ENCODE results near the gene UTP3. TPM values are rescaled to one million over a fixed set of nuclear protein-coding genes. Genes with fewer than 3 reads are reported as not detected.
"Not testable (repeated sequence)": the region's sequence is repeated elsewhere in the genome, so short reads cannot be mapped to it uniquely, and the experiment has no call there.

Gene UTP3
- total RNA-seq, 1 donor from 2014 or later: 27.2 TPM

DNA sequence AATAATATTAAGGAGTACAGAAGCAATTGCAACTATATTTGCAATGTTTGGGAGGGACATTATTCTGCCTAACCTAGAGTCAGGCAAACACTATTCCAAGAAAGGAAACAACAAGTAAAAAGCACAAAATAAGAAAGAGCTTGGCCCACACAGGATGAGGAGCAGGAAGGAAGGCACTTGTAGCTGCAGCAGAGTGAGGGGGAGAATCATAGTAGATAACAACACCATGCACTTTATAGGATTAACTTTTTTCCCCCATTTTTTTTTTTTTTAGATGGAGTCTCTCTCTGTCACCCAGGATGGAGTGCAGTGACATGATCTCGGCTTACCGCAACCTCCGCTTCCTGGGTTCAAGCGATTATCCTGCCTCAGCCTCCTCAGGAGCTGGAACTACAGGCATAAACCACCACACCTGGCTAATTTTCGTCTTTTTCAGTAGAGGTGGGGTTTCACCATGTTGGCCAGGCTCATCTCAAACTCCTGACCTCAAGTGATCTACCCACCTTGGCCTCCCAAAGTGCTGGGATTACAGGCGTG is 11.7 kb upstream of the UTP3 start:
- H3K27ac ChIP-seq: no peak overlapping the region
- intact Hi-C loops (cut with DNase I): no loop called here
- H3K9me3 ChIP-seq: no peaks in the 10 kb centered on the region
- no peak for DNase-seq
- no peak for ATAC-seq
- no peaks in the 10 kb centered on the region for H3K27me3 ChIP-seq
- H3K36me3 ChIP-seq: no peaks in the 10 kb centered on the region
- no peak overlapping the region for H3K4me3 ChIP-seq
- no peaks in the 10 kb centered on the region for H3K4me1 ChIP-seq
- TF ChIP-seq, protein P1, sequence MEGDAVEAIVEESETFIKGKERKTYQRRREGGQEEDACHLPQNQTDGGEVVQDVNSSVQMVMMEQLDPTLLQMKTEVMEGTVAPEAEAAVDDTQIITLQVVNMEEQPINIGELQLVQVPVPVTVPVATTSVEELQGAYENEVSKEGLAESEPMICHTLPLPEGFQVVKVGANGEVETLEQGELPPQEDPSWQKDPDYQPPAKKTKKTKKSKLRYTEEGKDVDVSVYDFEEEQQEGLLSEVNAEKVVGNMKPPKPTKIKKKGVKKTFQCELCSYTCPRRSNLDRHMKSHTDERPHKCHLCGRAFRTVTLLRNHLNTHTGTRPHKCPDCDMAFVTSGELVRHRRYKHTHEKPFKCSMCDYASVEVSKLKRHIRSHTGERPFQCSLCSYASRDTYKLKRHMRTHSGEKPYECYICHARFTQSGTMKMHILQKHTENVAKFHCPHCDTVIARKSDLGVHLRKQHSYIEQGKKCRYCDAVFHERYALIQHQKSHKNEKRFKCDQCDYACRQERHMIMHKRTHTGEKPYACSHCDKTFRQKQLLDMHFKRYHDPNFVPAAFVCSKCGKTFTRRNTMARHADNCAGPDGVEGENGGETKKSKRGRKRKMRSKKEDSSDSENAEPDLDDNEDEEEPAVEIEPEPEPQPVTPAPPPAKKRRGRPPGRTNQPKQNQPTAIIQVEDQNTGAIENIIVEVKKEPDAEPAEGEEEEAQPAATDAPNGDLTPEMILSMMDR (IDR thresholded peaks at IDR 0.05): no peak

- no peaks in the 10 kb centered on the region for H3K36me3 ChIP-seq
- H3K4me1 ChIP-seq: no peaks in the 10 kb centered on the region
- H3K27ac ChIP-seq: no peak overlapping the region
- no peak overlapping the region for H3K4me3 ChIP-seq
- DNase-seq (no peak), ATAC-seq (no peak)
- intact Hi-C loops (cut with DNase I): no loop called here
- TF ChIP-seq, protein P1 (IDR thresholded peaks at IDR 0.05): no peak
- H3K9me3 ChIP-seq: no peaks in the 10 kb centered on the region
- H3K27me3 ChIP-seq: no peaks in the 10 kb centered on the region
Observed at GRCh38 chr4:70678383-70678999, 9.8 kb upstream of the UTP3 start.

DNA sequence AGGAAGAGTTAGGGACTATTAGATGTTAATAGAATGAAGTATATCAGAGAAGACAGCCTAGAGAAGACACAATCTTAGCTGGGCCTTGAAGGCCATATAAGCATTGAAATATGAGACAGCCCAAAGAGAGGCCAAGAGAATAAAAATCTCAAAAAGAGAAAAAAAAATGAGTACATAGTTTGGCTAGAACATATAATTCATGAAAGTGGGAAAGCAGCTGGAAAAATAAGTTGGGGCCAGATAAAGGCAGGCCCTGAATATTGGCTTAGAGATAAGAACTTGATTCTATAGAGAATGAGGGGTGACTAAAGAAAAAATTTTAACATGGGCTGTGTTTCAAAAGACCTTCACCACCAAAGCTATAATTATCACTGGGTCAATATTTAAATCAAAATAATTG is 7.4 kb upstream of the UTP3 start:
- Histone ChIP-seq H3K4me3 (no peak overlapping the region), H3K4me1 (no peaks in the 10 kb centered on the region), H3K27me3 (no peaks in the 10 kb centered on the region), H3K9me3 (no peaks in the 10 kb centered on the region), H3K36me3 (no peaks in the 10 kb centered on the region), H3K27ac (no peak overlapping the region)
- intact Hi-C loops (cut with DNase I): no loop called here
- DNase-seq: no peak
- TF ChIP-seq, protein P1 (IDR thresholded peaks at IDR 0.05): no peak
- no peak for ATAC-seq

- Histone ChIP-seq H3K4me1 (no peaks in the 10 kb centered on the region), H3K9me3 (no peaks in the 10 kb centered on the region), H3K27ac (no peak overlapping the region), H3K27me3 (no peaks in the 10 kb centered on the region), H3K36me3 (no peaks in the 10 kb centered on the region), H3K4me3 (no peak overlapping the region)
- TF ChIP-seq, protein P1 (IDR thresholded peaks at IDR 0.05): no peak
- intact Hi-C loops (cut with DNase I): no loop called here
- no peak for ATAC-seq
- DNase-seq: no peak
Observed at GRCh38 chr4:70681704-70682103, 6.6 kb upstream of the UTP3 start.

GRCh38 chr4:70682142-70682541 is 6.2 kb upstream of the UTP3 start:
- ATAC-seq; H3K27ac ChIP-seq; H3K9me3 ChIP-seq; intact Hi-C loops (cut with DNase I); H3K4me3 ChIP-seq; H3K4me1 ChIP-seq; H3K36me3 ChIP-seq; DNase-seq; H3K27me3 ChIP-seq: not testable (repeated sequence)

DNA sequence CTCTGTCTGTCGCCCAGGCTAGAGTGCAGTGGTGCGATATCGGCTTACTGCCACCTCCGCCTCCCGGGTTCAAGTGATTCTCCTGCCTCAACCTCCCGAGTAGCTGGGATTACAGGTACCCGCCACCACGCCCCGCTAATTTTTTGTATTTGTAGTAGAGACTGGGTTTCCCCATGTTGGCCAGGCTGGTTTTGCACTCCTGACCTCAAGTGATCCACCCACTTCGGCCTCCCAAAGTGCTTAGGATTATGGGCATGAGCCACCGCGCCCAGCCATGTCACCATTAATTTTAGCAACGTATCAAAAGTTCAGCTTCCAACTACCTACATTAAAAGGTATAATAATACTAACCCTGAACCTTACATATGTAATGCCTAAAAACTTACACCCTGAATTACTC is 940 bp upstream of the UTP3 start:
- Histone ChIP-seq H3K27me3 (no peaks in the 10 kb centered on the region), H3K4me3 (peak overlapping the region; percentile 85), H3K9me3 (no peaks in the 10 kb centered on the region), H3K4me1 (peaks cover 32% of the 10 kb centered on the region), H3K36me3 (peaks cover 20% of the 10 kb centered on the region), H3K27ac (peak overlapping the region; percentile 97)
- ATAC-seq (no peak), DNase-seq (no peak)
- TF ChIP-seq, protein P1 (IDR thresholded peaks at IDR 0.05): no peak
- intact Hi-C loops (cut with DNase I): no loop called here

All from upper lobe of right lung (tissue), 1 donor.